Lung (tissue), 12 donors: ENCODE measurements around the gene LOXHD1. TPM values are rescaled to one million over a fixed set of nuclear protein-coding genes. Genes with fewer than 3 reads are reported as not detected.
A peak's percentile ranks its signal among the peaks of the same experiment; 100 is the strongest.

Source experiments
- ATAC-seq: fragments of 200-7000 bp; cut with Tn5 transposase; one replicate; pipeline ENCODE4 v1.9.1; 2020; ENCODE audit warnings: moderate number of reproducible peaks; ENCODE audit not compliant: insufficient read depth, low FRiP score
- DNase-seq, 3 donors: peaks; one replicate each; pipeline ENCODE4 v3.0.0-alpha.2; 2013 to 2017
- H3K27ac ChIP-seq, 2 donors: one replicate each; pipeline ENCODE4 v1.5.1; 2013; ENCODE audit warnings: mild to moderate bottlenecking in 2 of 2, moderate library complexity in 2 of 2, control low read depth in 1 of 2, inconsistent platforms in 1 of 2, low read depth in 1 of 2, low read length in 1 of 2
- H3K27me3 ChIP-seq, 3 donors: one replicate each; pipeline ENCODE4 v1.5.1; 2013; ENCODE audit warnings: low read length in 2 of 3; ENCODE audit not compliant: control insufficient read depth in 3 of 3, insufficient read depth in 3 of 3
- H3K36me3 ChIP-seq, 4 donors: one replicate each; pipeline ENCODE4 v1.5.1; 2013; ENCODE audit warnings: low read length in 4 of 4, mild to moderate bottlenecking in 1 of 4, moderate library complexity in 1 of 4; ENCODE audit not compliant: control insufficient read depth in 4 of 4, insufficient read depth in 4 of 4
- H3K4me1 ChIP-seq, 5 donors: one replicate each; pipeline ENCODE4 v1.5.1; 2013; ENCODE audit warnings: low read length in 5 of 5, mild to moderate bottlenecking in 2 of 5, moderate library complexity in 1 of 5; ENCODE audit not compliant: control insufficient read depth in 5 of 5, insufficient read depth in 5 of 5
- H3K4me3 ChIP-seq: one replicate; pipeline ENCODE4 v1.5.1; 2013; ENCODE audit warnings: mild to moderate bottlenecking, control low read depth, moderate library complexity
- H3K9ac ChIP-seq, 2 donors: one replicate each; pipeline ENCODE4 v1.5.1; 2013; ENCODE audit warnings: low read length in 2 of 2, control low read depth in 1 of 2; ENCODE audit not compliant: insufficient read depth in 1 of 2
- H3K9me3 ChIP-seq, 4 donors: one replicate each; pipeline ENCODE4 v1.5.1; 2013; ENCODE audit warnings: low read length in 3 of 4, mild to moderate bottlenecking in 1 of 4, moderate library complexity in 1 of 4; ENCODE audit not compliant: control insufficient read depth in 4 of 4, insufficient read depth in 3 of 4
- CTCF ChIP-seq: IDR thresholded peaks from 2 replicates; pipeline ENCODE4 v1.5.1; 2012; ENCODE audit warnings: mild to moderate bottlenecking; ENCODE audit errors: control extremely low read depth, extremely low read depth
- WGBS, 2 donors: extraction: QIAGEN DNeasy Blood & Tissue Kit; methylation state at CpG; one replicate each; pipeline ENCODE4 v1.1.7; 2013; 5-methylcytosine and 5-hydroxymethylcytosine counted together
- polyA plus RNA-seq, 2 donors: library from polyadenylated mRNA; stranded (reverse); fragments of 200-250 nt; gene quantifications; one replicate each; pipeline ENCODE4 v1.2.1, GENCODE V29; 2013
- total RNA-seq, 2 donors: library from RNA; depleted of rRNA in 1 of 2; stranded (reverse); fragments of >200 nt in 1 of 2; gene quantifications; one replicate each; pipeline ENCODE4 v1.2.1, GENCODE V29; 2014 to 2021
- donor health status: control.
- donor health status: control.
- donor health status: Bipolar disorder and iron deficiency.
- donor health status: healthy.
- donor health status: DM: yes; HTN: yes; CAD: no.

Gene LOXHD1
- total and polyA plus RNA-seq, 4 donors: 0.45 to 3.1 (median 1.2) TPM

- Histone ChIP-seq H3K27me3 (peaks cover 0 to 5% (median 4%) of the 10 kb centered on the region in 3 donors), H3K36me3 (no peaks in the 10 kb centered on the region), H3K9ac (no peak overlapping the region), H3K4me1 (peaks cover 0 to 4% (median 0%) of the 10 kb centered on the region in 5 donors), H3K4me3 (no peak overlapping the region), H3K27ac (no peak overlapping the region), H3K9me3 (no peaks in the 10 kb centered on the region)
- ATAC-seq (no peak), DNase-seq (no peak)
- WGBS, 2 donors: 93 to 98% methylated on average over 3 of the region's 3 CpGs
- no peak for TF ChIP-seq CTCF
These were observed 186.3 kb downstream of the LOXHD1 start for GRCh38 chr18:46470714-46471113.

GRCh38 chr18:46469186-46469915, 187.7 kb downstream of the LOXHD1 start:
- Histone ChIP-seq H3K4me3 (no peak overlapping the region), H3K9ac (no peak overlapping the region), H3K9me3 (no peaks in the 10 kb centered on the region), H3K36me3 (no peaks in the 10 kb centered on the region), H3K4me1 (peaks cover 0 to 4% (median 0%) of the 10 kb centered on the region in 5 donors), H3K27ac (no peak overlapping the region), H3K27me3 (no peaks in the 10 kb centered on the region)
- no peak for TF ChIP-seq CTCF
- 69 to 79% methylated on average over 3 of the region's 3 CpGs for WGBS, 2 donors
- peak; percentile 22 to 54 (median 27) for DNase-seq
- no peak for ATAC-seq

- no peak for ATAC-seq
- Histone ChIP-seq H3K27me3 (no peaks in the 10 kb centered on the region), H3K9ac (no peak overlapping the region), H3K9me3 (no peaks in the 10 kb centered on the region), H3K4me1 (peaks cover 0 to 4% (median 0%) of the 10 kb centered on the region in 5 donors), H3K36me3 (no peaks in the 10 kb centered on the region), H3K27ac (no peak overlapping the region), H3K4me3 (no peak overlapping the region)
- no peak for TF ChIP-seq CTCF
- DNase-seq: peak in 1 of 3 donors; percentile 48
- WGBS, 2 donors: 84 to 86% methylated on average over 11 of the region's 11 CpGs
These were observed 188.4 kb downstream of the LOXHD1 start for GRCh38 chr18:46468426-46469180.
